ENCODE measurements around the gene ZNF195. TPM values are rescaled to one million over a fixed set of nuclear protein-coding genes. Genes with fewer than 3 reads are reported as not detected.
"Not testable (repeated sequence)": the region's sequence is repeated elsewhere in the genome, so short reads cannot be mapped to it uniquely, and the experiment has no call there.

Gene ZNF195
- total and polyA plus RNA-seq, 9 donors, result 8.3 to 26.0 (median 15.6) TPM

GRCh38 chr11:3406223-3406875 is 27.4 kb upstream of the ZNF195 start:
- intact Hi-C loops (cut with DNase I), result loop anchor here in 1 of 4 donors (10.0 kb wide), 1 partner anchor 362 kb away; no protein-coding TSS in a partner anchor
- not testable (repeated sequence) for DNase-seq

GRCh38 chr11:3404076-3404925 is 25.4 kb upstream of the ZNF195 start:
- DNase-seq, result peak; percentile 88 to 95 (median 93)
- WGBS, 3 donors, result 17 to 40% (median 19%) methylated on average over 21 to 22 of the region's 22 CpGs
- not testable (repeated sequence) for H3K36me3 ChIP-seq; H3K4me3 ChIP-seq; H3K9me3 ChIP-seq; H3K27me3 ChIP-seq; H3K4me1 ChIP-seq (ENCODE audit: insufficient read depth)
- peak overlapping the region; percentile 38 to 60 for H3K27ac ChIP-seq
- TF ChIP-seq CTCF (IDR thresholded peaks at IDR 0.05), result peak in 1 of 3 donors; percentile 18
- intact Hi-C loops (cut with DNase I), result loop anchor here in 1 of 4 donors (10.0 kb wide), 1 partner anchor 360 kb away; no protein-coding TSS in a partner anchor

More at GRCh38 chr11:3406223-3406875, 27.4 kb upstream of the ZNF195 start:
- H3K4me1 ChIP-seq (ENCODE audit: insufficient read depth); H3K27ac ChIP-seq; H3K9me3 ChIP-seq; H3K4me3 ChIP-seq; H3K36me3 ChIP-seq; H3K27me3 ChIP-seq: not testable (repeated sequence)
- 79 to 80% (median 80%) methylated on average over 17 of the region's 17 CpGs for WGBS, 3 donors

- not testable (repeated sequence) for H3K36me3 ChIP-seq; H3K4me1 ChIP-seq (ENCODE audit: insufficient read depth); H3K27me3 ChIP-seq; H3K4me3 ChIP-seq; H3K9me3 ChIP-seq; H3K27ac ChIP-seq
- 93 to 98% (median 96%) methylated on average over 7 to 8 of the region's 8 CpGs for WGBS, 3 donors
- DNase-seq, result peak in 1 of 5 donors; percentile 12
- intact Hi-C loops (cut with DNase I), result loop anchor here in 1 of 4 donors (10.0 kb wide), 1 partner anchor 358 kb away; no protein-coding TSS in a partner anchor
These were observed 23.9 kb upstream of the ZNF195 start for GRCh38 chr11:3402861-3403250.

- H3K9me3 ChIP-seq; H3K27me3 ChIP-seq; H3K27ac ChIP-seq; H3K36me3 ChIP-seq; H3K4me3 ChIP-seq; H3K4me1 ChIP-seq (ENCODE audit: insufficient read depth): not testable (repeated sequence)
- 91 to 93% (median 93%) methylated on average over 16 to 18 of the region's 18 CpGs for WGBS, 3 donors
- intact Hi-C loops (cut with DNase I), result loop anchor here in 1 of 4 donors (10.0 kb wide), 1 partner anchor 358 kb away; no protein-coding TSS in a partner anchor
- peak in 1 of 5 donors; percentile 21 for DNase-seq
These were observed 23.4 kb upstream of the ZNF195 start for GRCh38 chr11:3402181-3402860.

DNA sequence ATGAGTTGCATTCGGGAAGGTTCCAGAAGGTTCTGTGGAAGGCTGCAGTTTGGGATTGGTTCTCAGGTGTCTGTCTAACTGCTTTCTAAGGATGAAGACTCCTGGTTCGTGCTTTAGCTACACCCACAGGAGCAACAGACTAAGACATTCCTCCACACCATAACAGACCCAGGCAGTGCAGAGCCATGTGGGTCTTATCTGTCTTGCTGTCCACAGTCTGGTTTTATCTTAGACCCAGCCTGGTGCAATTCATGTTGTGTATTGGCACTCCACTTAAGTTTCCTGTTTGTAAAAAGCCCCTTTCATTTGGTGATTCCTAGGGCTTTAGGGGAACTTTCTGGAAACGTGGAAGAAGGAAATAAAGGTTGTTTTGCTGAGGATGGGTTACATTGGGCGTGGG is 22.1 kb upstream of the ZNF195 start:
- H3K4me1 ChIP-seq (ENCODE audit: insufficient read depth); H3K27ac ChIP-seq; H3K27me3 ChIP-seq; H3K4me3 ChIP-seq; H3K36me3 ChIP-seq; H3K9me3 ChIP-seq: not testable (repeated sequence)
- intact Hi-C loops (cut with DNase I), result loop anchor here in 1 of 4 donors (10.0 kb wide), 1 partner anchor 356 kb away; no protein-coding TSS in a partner anchor
- 76 to 85% (median 77%) methylated on average over 4 of the region's 4 CpGs for WGBS, 3 donors
- peak in 1 of 5 donors; percentile 1 for DNase-seq

DNA sequence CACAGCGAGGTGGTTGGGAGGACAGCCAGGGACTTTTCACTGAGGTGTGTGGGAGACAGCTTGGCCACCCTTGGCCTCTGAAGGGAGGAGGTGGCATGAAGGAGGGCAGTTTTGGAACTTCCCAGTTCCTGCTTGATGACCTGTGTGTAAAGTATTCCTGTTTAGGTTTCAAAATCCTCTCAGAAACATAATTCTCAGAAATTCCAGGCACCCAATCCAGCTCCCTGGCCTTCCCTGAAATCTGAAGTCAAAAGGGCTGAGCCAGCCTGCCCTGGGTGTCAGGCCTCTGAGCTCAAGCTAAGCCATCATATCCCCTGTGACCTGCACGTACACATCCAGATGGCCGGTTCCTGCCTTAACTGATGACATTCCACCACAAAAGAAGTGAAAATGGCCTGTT is 19.6 kb upstream of the ZNF195 start:
- 33 to 78% (median 65%) methylated on average over 3 of the region's 3 CpGs for whole genome bisulfite sequencing, 3 donors
- H3K4me3 ChIP-seq; H3K27me3 ChIP-seq; H3K4me1 ChIP-seq (ENCODE audit: insufficient read depth); H3K27ac ChIP-seq; DNase-seq; intact Hi-C loops (cut with DNase I); H3K36me3 ChIP-seq; H3K9me3 ChIP-seq: not testable (repeated sequence)

- H3K27me3 ChIP-seq; H3K4me1 ChIP-seq (ENCODE audit: insufficient read depth); intact Hi-C loops (cut with DNase I); H3K36me3 ChIP-seq; H3K27ac ChIP-seq; H3K9me3 ChIP-seq; H3K4me3 ChIP-seq: not testable (repeated sequence)
- DNase-seq, result peak in 1 of 5 donors; percentile 11
- 59 to 66% (median 61%) methylated on average over 4 of the region's 4 CpGs for WGBS, 3 donors
These were observed 19.2 kb upstream of the ZNF195 start for GRCh38 chr11:3398106-3398505.

- intact Hi-C loops (cut with DNase I); H3K36me3 ChIP-seq; H3K9me3 ChIP-seq; H3K4me3 ChIP-seq; H3K27ac ChIP-seq; H3K27me3 ChIP-seq; H3K4me1 ChIP-seq (ENCODE audit: insufficient read depth): not testable (repeated sequence)
- WGBS, 3 donors, result 92 to 97% (median 92%) methylated on average over 21 to 23 of the region's 23 CpGs
- DNase-seq, result peak in 1 of 5 donors; percentile 14
These were observed 18.3 kb upstream of the ZNF195 start for GRCh38 chr11:3397210-3397609.

DNA sequence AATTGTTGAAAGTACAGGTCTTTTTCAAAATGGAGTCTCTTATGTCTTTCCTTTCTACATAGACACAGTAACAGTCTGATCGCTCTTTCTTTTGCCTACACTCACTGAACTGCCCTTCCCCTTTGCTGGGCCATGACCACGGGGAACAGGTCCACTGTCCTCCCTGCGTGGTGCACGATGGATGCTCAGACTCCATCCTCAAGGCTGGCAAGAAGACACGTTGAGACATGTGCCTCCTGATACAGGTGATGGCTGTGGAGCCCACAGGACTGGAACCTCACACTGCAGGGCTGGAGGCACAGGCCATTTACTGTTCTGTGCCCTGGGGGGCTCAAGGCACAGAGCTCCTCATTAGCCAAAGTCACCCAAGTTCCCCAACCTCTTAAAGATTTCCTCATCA is 16.5 kb upstream of the ZNF195 start:
- H3K4me3 ChIP-seq; H3K27me3 ChIP-seq; H3K27ac ChIP-seq; H3K9me3 ChIP-seq; H3K36me3 ChIP-seq; intact Hi-C loops (cut with DNase I); H3K4me1 ChIP-seq (ENCODE audit: insufficient read depth): not testable (repeated sequence)
- DNase-seq, result peak in 1 of 5 donors; percentile 1
- 87 to 91% (median 90%) methylated on average over 5 of the region's 5 CpGs for WGBS, 3 donors

DNA sequence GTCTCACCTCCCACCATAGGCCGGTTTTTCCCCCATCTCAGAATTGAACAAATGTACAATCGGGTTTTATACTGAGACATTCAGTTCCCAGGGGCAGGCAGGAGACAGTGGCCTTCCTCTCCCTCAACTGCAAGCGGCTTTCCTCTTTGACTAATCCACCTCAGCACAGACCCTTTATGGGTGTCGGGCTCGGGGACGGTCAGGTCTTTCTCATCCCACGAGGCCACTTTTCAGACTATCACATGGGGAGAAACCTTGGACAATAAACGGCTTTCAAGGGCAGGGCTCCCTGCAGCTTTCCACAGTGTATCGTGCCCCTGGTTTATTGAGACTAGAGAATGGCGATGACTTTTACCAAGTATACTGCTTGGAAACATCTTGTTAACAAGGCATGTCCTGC is 16.0 kb upstream of the ZNF195 start:
- H3K27ac ChIP-seq; H3K27me3 ChIP-seq; DNase-seq; H3K4me3 ChIP-seq; H3K4me1 ChIP-seq (ENCODE audit: insufficient read depth); intact Hi-C loops (cut with DNase I); H3K36me3 ChIP-seq; H3K9me3 ChIP-seq: not testable (repeated sequence)
- WGBS, 3 donors, result 58 to 63% (median 59%) methylated on average over 10 of the region's 10 CpGs
